Ishikawa (cell line): ENCODE results near the gene VPS33A.

Source experiments
- CEBPB ChIP-seq: IDR thresholded peaks from 2 replicates; pipeline ENCODE4 v1.6.1; 2012
- CREB1 ChIP-seq: IDR thresholded peaks from 2 replicates; pipeline ENCODE4 v1.6.1; 2012; ENCODE audit warnings: low read depth
- EGR1 ChIP-seq: IDR thresholded peaks from 2 replicates; pipeline ENCODE4 v1.6.1; 2012
- EP300 ChIP-seq: IDR thresholded peaks from 2 replicates; pipeline ENCODE4 v1.6.1; 2012; ENCODE audit warnings: borderline replicate concordance
- FOXM1 ChIP-seq: IDR thresholded peaks from 2 replicates; pipeline ENCODE4 v1.6.1; 2012; ENCODE audit warnings: low read depth, borderline replicate concordance
- MAX ChIP-seq: IDR thresholded peaks from 2 replicates; pipeline ENCODE4 v1.6.1; 2012
- NFIC ChIP-seq: IDR thresholded peaks from 2 replicates; pipeline ENCODE4 v1.6.1; 2012
- TAF1 ChIP-seq: IDR thresholded peaks from 2 replicates; pipeline ENCODE4 v1.6.1; 2012; ENCODE audit warnings: low read depth, mild to moderate bottlenecking
- TCF12 ChIP-seq: IDR thresholded peaks from 2 replicates; pipeline ENCODE4 v1.6.1; 2012; ENCODE audit warnings: low read depth
- TEAD4 ChIP-seq: IDR thresholded peaks from 2 replicates; pipeline ENCODE4 v1.6.1; 2012
- YY1 ChIP-seq: IDR thresholded peaks from 2 replicates; pipeline ENCODE4 v1.6.1; 2012; ENCODE audit warnings: low read depth

GRCh38 chr12:122197612-122197966 is 68.7 kb downstream of the VPS33A start:
- TF ChIP-seq EGR1, result no peak
- no peak for TF ChIP-seq NFIC
- no peak for TF ChIP-seq FOXM1
- TF ChIP-seq TCF12, result no peak
- TF ChIP-seq MAX, result no peak
- TF ChIP-seq YY1, result no peak
- TF ChIP-seq CEBPB, result no peak
- no peak for TF ChIP-seq CREB1
- no peak for TF ChIP-seq EP300
- TF ChIP-seq TEAD4, result no peak
- no peak for TF ChIP-seq TAF1
